ENCODE data around the gene NPR2.

GRCh38 chr9:35797311-35798109, 6.1 kb downstream of the NPR2 start:
- TF ChIP-seq, protein P1, sequence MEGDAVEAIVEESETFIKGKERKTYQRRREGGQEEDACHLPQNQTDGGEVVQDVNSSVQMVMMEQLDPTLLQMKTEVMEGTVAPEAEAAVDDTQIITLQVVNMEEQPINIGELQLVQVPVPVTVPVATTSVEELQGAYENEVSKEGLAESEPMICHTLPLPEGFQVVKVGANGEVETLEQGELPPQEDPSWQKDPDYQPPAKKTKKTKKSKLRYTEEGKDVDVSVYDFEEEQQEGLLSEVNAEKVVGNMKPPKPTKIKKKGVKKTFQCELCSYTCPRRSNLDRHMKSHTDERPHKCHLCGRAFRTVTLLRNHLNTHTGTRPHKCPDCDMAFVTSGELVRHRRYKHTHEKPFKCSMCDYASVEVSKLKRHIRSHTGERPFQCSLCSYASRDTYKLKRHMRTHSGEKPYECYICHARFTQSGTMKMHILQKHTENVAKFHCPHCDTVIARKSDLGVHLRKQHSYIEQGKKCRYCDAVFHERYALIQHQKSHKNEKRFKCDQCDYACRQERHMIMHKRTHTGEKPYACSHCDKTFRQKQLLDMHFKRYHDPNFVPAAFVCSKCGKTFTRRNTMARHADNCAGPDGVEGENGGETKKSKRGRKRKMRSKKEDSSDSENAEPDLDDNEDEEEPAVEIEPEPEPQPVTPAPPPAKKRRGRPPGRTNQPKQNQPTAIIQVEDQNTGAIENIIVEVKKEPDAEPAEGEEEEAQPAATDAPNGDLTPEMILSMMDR (IDR thresholded peaks at IDR 0.05) = no peak
- TF ChIP-seq ELK1 (IDR thresholded peaks at IDR 0.05; ENCODE audit: low read depth, low read length) = no peak
- no peak for TF ChIP-seq NR3C1 (IDR thresholded peaks at IDR 0.05)
- TF ChIP-seq REST (IDR thresholded peaks at IDR 0.05) = no peak
- no peak for TF ChIP-seq POLR2A (IDR thresholded peaks at IDR 0.05; ENCODE audit: low read length)
- no peak for TF ChIP-seq KDM1A (IDR thresholded peaks at IDR 0.05; ENCODE audit: low read depth)
- no peak for TF ChIP-seq EHF (CRISPR knock-in tag; IDR thresholded peaks at IDR 0.05)

All from A549 (cell line).